ENCODE data around the gene POU5F1.
"Not testable (repeated sequence)": the region's sequence is repeated elsewhere in the genome, so short reads cannot be mapped to it uniquely, and the experiment has no call there.

The POU5F1 gene

GRCh38 chr6:31190488-31190887 lies 20.0 kb upstream of the POU5F1 start:
- DNase-seq (ENCODE audit: low spot score): no peak

- DNase-seq (ENCODE audit: low spot score): not testable (repeated sequence)
Measured at GRCh38 chr6:31189223-31189622, 18.7 kb upstream of the POU5F1 start.

GRCh38 chr6:31187780-31188194 lies 17.3 kb upstream of the POU5F1 start:
- DNase-seq (ENCODE audit: low spot score): no peak

- no peak for DNase-seq (ENCODE audit: low spot score)
Measured at GRCh38 chr6:31186052-31186734, 15.7 kb upstream of the POU5F1 start.

- not testable (repeated sequence) for DNase-seq (ENCODE audit: low spot score)
Measured at GRCh38 chr6:31185695-31186051, 15.2 kb upstream of the POU5F1 start.

- not testable (repeated sequence) for DNase-seq (ENCODE audit: low spot score)
Measured at GRCh38 chr6:31183859-31184258, 13.4 kb upstream of the POU5F1 start.

GRCh38 chr6:31183287-31183686 lies 12.8 kb upstream of the POU5F1 start:
- not testable (repeated sequence) for DNase-seq (ENCODE audit: low spot score)

- no peak for DNase-seq (ENCODE audit: low spot score)
Measured at GRCh38 chr6:31180500-31180899, 10.0 kb upstream of the POU5F1 start.

- DNase-seq (ENCODE audit: low spot score): no peak
Measured at GRCh38 chr6:31179896-31180295, 9.4 kb upstream of the POU5F1 start.

GRCh38 chr6:31179042-31179386 lies 8.5 kb upstream of the POU5F1 start:
- DNase-seq (ENCODE audit: low spot score): no peak

GRCh38 chr6:31178143-31179041 lies 7.9 kb upstream of the POU5F1 start:
- DNase-seq (ENCODE audit: low spot score): no peak

GRCh38 chr6:31175971-31176370 lies 5.5 kb upstream of the POU5F1 start:
- no peak for DNase-seq (ENCODE audit: low spot score)

GRCh38 chr6:31174378-31174777 lies 3.9 kb upstream of the POU5F1 start:
- DNase-seq (ENCODE audit: low spot score): no peak

- DNase-seq (ENCODE audit: low spot score): no peak
Measured at GRCh38 chr6:31173406-31173805, 2.9 kb upstream of the POU5F1 start.

GRCh38 chr6:31172973-31173384 lies 2.5 kb upstream of the POU5F1 start:
- DNase-seq (ENCODE audit: low spot score): no peak

GRCh38 chr6:31171931-31172905 lies 1.7 kb upstream of the POU5F1 start:
- DNase-seq (ENCODE audit: low spot score): no peak

- no peak for DNase-seq (ENCODE audit: low spot score)
Measured at GRCh38 chr6:31170987-31171671, 647 bp upstream of the POU5F1 start.

GRCh38 chr6:31169858-31170599 lies 453 bp downstream of the POU5F1 start:
- DNase-seq (ENCODE audit: low spot score): not testable (repeated sequence)

GRCh38 chr6:31169123-31169857 lies 1.2 kb downstream of the POU5F1 start:
- no peak for DNase-seq (ENCODE audit: low spot score)

GRCh38 chr6:31168606-31169005 lies 1.9 kb downstream of the POU5F1 start:
- DNase-seq (ENCODE audit: low spot score): no peak

Measured in ecto neural progenitor cell (in vitro differentiated cells).